Psoas muscle (tissue), 8 donors: ENCODE measurements around the gene SPZ1. TPM values are rescaled to one million over a fixed set of nuclear protein-coding genes. Genes with fewer than 3 reads are reported as not detected.

Experiments used
- ATAC-seq, 4 donors: fragments of 200-7000 bp; cut with Tn5 transposase; one replicate each; pipeline ENCODE4 v1.9.1; 2020; ENCODE audit warnings: moderate library complexity in 3 of 4, mild to moderate bottlenecking in 2 of 4
- DNase-seq, 2 donors: peaks; one replicate each; pipeline ENCODE4 v3.0.0-alpha.2; 2020
- H3K27ac ChIP-seq: fragments of 200-600 bp; one replicate; pipeline ENCODE4 v1.8.0; 2022
- H3K27me3 ChIP-seq, 3 donors: fragments of 200-600 bp in 1 of 3; one replicate each; pipeline versions ENCODE4 v1.6.1 to v1.8.0; 2013 to 2022; ENCODE audit warnings: low read length in 2 of 3, mild to moderate bottlenecking in 2 of 3, moderate library complexity in 1 of 3; ENCODE audit not compliant: insufficient read depth in 3 of 3
- H3K36me3 ChIP-seq, 2 donors: fragments of 200-600 bp in 1 of 2; one replicate each; pipeline versions ENCODE4 v1.6.1 to v1.8.0; 2013 to 2022; ENCODE audit warnings: low read depth in 1 of 2, mild to moderate bottlenecking in 1 of 2, moderate library complexity in 1 of 2; ENCODE audit not compliant: insufficient read depth in 1 of 2
- H3K4me1 ChIP-seq: fragments of 200-600 bp; one replicate; pipeline ENCODE4 v1.8.0; 2022
- H3K4me3 ChIP-seq: fragments of 200-600 bp; one replicate; pipeline ENCODE4 v1.8.0; 2022; ENCODE audit warnings: mild to moderate bottlenecking
- H3K9me3 ChIP-seq: fragments of 200-600 bp; one replicate; pipeline ENCODE4 v1.8.0; 2022
- WGBS, 3 donors: extraction: QIAGEN DNeasy Blood & Tissue Kit; methylation state at CpG; one replicate each; pipeline versions ENCODE4 v1.1.6 to v1.1.7; 2013; 5-methylcytosine and 5-hydroxymethylcytosine counted together
- intact Hi-C, 2 donors: fragments of 100-400 bp; cut with DNase I; formaldehyde crosslinking; loops; one replicate each; pipeline versions ENCODE4 v1.11.0 to v1.14.2; 2022
- polyA plus RNA-seq, 3 donors: library from polyadenylated mRNA; stranded (reverse); fragments of 200-250 nt; gene quantifications; one replicate each; pipeline ENCODE4 v1.2.3, GENCODE V29; 2013
- total RNA-seq, 4 donors: library from RNA; stranded (reverse); fragmentation: NEBNext Ultra II Directional in 2 of 4; extraction: Animal tissue kit (Norgen Biotek cat#: 25700) in 2 of 4; gene quantifications; one replicate each; pipeline versions ENCODE4 v1.2.1 to v1.2.4, GENCODE V29; 2021 to 2023
- TF ChIP-seq, protein P1 (sequence below): fragments of 200-600 bp; IDR thresholded peaks from one replicate; pipeline ENCODE4 v1.8.0; 2022; ENCODE audit warnings: antibody characterized with exemption
- donor health status: healthy with polysubstance abuse.
- donor health status: DM: no; HTN: no; CAD: no; lungs with moderate emphysema.
- donor health status: Bipolar disorder and iron deficiency.
- donor health status: healthy.
- donor health status: DM: yes; HTN: yes; CAD: no.
- donor health status: DM: no; HTN: no; CAD: no.
- donor health status: DM: no; HTN: no; CAD: no.
- donor health status: DM: yes; HTN: yes; CAD: no.

Gene SPZ1
- total and polyA plus RNA-seq, 7 donors, result not detected

DNA sequence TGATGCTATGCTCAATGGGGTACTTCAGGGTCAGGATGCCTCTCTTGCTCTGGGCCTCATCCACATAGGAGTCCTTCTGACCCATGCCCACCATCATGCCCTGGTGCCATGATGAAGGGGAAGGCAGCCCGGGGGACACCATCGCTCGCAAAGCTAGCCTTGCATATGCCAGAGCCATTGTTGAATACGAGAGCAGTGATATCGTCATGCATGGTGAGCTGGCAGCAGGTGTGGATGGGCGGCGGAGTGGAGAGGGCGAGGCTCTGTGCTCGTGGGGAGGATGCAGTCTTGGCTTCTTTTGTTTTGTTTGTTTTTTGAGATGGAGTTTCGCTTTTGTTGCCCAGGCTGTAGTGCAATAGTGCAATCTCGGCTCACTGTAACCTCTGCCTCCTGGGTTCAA is 17.2 kb upstream of the SPZ1 start:
- no peak for ATAC-seq
- TF ChIP-seq, protein P1, sequence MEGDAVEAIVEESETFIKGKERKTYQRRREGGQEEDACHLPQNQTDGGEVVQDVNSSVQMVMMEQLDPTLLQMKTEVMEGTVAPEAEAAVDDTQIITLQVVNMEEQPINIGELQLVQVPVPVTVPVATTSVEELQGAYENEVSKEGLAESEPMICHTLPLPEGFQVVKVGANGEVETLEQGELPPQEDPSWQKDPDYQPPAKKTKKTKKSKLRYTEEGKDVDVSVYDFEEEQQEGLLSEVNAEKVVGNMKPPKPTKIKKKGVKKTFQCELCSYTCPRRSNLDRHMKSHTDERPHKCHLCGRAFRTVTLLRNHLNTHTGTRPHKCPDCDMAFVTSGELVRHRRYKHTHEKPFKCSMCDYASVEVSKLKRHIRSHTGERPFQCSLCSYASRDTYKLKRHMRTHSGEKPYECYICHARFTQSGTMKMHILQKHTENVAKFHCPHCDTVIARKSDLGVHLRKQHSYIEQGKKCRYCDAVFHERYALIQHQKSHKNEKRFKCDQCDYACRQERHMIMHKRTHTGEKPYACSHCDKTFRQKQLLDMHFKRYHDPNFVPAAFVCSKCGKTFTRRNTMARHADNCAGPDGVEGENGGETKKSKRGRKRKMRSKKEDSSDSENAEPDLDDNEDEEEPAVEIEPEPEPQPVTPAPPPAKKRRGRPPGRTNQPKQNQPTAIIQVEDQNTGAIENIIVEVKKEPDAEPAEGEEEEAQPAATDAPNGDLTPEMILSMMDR, result no peak
- 88 to 92% (median 88%) methylated on average over 11 of the region's 11 CpGs for WGBS, 3 donors

DNA sequence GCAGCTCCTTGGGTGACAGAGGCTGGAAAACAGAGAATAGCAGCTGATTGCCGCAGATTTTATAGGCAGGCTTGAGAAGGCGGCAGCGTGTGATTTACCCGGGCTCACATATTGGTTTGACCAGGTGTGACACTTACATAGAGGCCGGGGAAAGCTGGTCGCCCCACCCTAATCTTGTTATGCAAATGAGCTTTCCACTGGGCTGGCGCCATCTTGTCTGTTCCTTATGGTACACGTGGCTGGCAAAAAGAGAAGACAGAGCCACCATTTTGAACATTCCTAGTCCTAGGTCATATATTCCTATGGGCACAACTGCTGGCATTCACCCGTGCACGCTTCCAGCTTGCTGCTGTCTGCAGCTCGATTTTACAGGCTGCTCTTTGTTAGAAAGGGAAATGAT is 11.3 kb upstream of the SPZ1 start:
- Histone ChIP-seq H3K36me3 (no peaks in the 10 kb centered on the region), H3K27ac (no peak overlapping the region), H3K9me3 (no peaks in the 10 kb centered on the region), H3K4me1 (no peaks in the 10 kb centered on the region), H3K4me3 (no peak overlapping the region), H3K27me3 (no peaks in the 10 kb centered on the region)
- intact Hi-C loops, result loop anchor here in 1 of 2 donors (5.0 kb wide), 2 partner anchors 179 to 216 kb away; partner anchors contain the start of gene FAM151B
- TF ChIP-seq, protein P1, result no peak
- ATAC-seq (no peak), DNase-seq (no peak)
- 68 to 73% (median 69%) methylated on average over 11 of the region's 11 CpGs for WGBS, 3 donors

More for the DNA sequence above, 17.2 kb upstream of the SPZ1 start:
- H3K27ac ChIP-seq, result no peak overlapping the region
- no peaks in the 10 kb centered on the region for H3K4me1 ChIP-seq
- H3K27me3 ChIP-seq, result no peaks in the 10 kb centered on the region
- H3K9me3 ChIP-seq, result no peaks in the 10 kb centered on the region
- no peak overlapping the region for H3K4me3 ChIP-seq
- DNase-seq, result no peak
- H3K36me3 ChIP-seq, result no peaks in the 10 kb centered on the region
- intact Hi-C loops, result no loop called here

DNA sequence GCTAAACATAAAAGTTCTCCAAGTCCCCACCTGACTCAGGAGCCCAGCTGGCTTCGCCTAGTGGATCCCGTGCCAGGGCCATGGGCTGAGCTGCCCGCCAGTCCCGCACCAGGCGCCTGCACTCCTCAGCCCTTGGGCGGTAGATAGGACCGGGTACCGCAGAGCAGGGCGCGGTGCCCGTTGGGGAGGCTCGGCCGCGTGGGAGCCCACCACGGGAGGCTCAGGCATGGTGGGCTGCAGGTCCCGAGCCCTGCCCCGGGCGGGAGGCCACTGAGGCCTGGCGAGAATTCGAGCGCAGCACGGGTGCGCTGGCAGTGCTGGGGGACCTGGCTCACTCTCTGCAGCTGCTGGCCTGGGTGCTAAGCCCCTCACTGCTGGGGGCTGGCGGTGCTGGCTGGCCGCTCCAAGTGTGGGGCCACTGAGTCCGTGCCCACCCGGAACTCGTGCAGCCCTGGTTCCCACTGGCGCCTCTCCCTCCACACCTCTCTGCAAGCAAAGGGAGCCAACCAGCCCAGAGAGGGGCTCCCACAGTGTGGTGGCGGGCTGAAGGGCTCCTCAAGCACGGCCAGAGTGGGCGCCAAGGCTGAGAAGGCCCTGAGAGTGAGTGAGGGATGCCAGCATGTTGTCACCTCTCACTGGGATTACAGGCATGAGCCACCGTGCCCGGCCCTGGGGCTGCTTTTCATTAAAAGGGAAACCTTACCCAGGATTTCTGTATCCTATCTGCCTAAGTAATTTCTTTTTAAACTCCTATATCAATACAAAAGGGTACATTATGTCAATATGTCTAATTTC is 9.7 kb upstream of the SPZ1 start:
- DNase-seq (no peak), ATAC-seq (no peak)
- Histone ChIP-seq H3K27ac (no peak overlapping the region), H3K27me3 (no peaks in the 10 kb centered on the region), H3K9me3 (no peaks in the 10 kb centered on the region), H3K36me3 (no peaks in the 10 kb centered on the region), H3K4me1 (no peaks in the 10 kb centered on the region), H3K4me3 (no peak overlapping the region)
- TF ChIP-seq, protein P1, result no peak
- intact Hi-C loops, result loop anchor here in 1 of 2 donors (5.0 kb wide), 2 partner anchors 177 to 218 kb away; partner anchors contain the start of gene FAM151B
- 83 to 95% (median 87%) methylated on average over 33 to 34 of the region's 34 CpGs for WGBS, 3 donors

DNA sequence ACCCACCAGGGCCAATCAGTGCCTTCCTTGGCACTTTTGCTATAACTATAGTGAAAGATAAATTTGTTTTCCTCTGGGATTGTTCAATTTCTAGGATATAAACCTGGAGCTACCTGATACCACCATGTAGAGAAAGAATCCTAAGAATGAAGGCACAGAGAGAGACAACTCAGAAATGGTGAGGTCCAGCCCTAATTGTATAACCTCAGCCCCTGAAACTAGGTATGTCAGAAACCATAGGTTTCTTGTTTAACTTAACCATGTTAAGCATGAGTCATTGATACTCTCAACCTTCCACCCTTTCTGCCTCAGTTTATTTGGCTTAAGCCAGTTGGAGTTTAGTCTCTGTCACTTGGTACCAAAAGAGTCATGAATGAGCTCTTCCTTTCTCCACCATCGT is 4.6 kb upstream of the SPZ1 start:
- Histone ChIP-seq H3K27me3 (no peaks in the 10 kb centered on the region), H3K9me3 (no peaks in the 10 kb centered on the region), H3K4me3 (no peak overlapping the region), H3K36me3 (no peaks in the 10 kb centered on the region), H3K4me1 (no peaks in the 10 kb centered on the region), H3K27ac (no peak overlapping the region)
- WGBS, 3 donors, result 76 to 77% (median 77%) methylated on average over 1 of the region's 1 CpG
- TF ChIP-seq, protein P1, result no peak
- intact Hi-C loops, result no loop called here
- no peak for ATAC-seq
- DNase-seq, result no peak
